A549 (cell line): Measurements from ENCODE around the gene MAD1L1. TPM values are rescaled to one million over a fixed set of nuclear protein-coding genes. Genes with fewer than 3 reads are reported as not detected.

Experiments
- ATAC-seq, 2 experiments: fragments of 200-7000 bp in 1 of 2; fragments of >200 bp in 1 of 2; cut with Nextera tagmentation in 1 of 2; cut with Tn5 transposase in 1 of 2; 3 replicates each; pipeline versions ENCODE4 v1.8.0 to v1.9.1; 2018 to 2020; ENCODE audit warnings: mild to moderate bottlenecking in 1 of 2, moderate library complexity in 1 of 2
- CTCF ChIA-PET: fragments of 300-600 bp; sonication (Branson Sonifier 250); formaldehyde crosslinking; extraction: SDS; loops from one replicate; lab custom pipeline; 2021; ENCODE audit warnings: antibody characterized with exemption, inconsistent platforms; lab: Yijun Ruan, JAX
- POLR2A ChIA-PET: fragments of 350-600 bp; formaldehyde crosslinking; extraction: SDS; loops from one replicate; lab custom pipeline; 2021; ENCODE audit warnings: antibody characterized with exemption, inconsistent platforms; lab: Yijun Ruan, JAX
- DNase-seq, 2 experiments: peaks; one replicate each; pipeline versions ENCODE4 v3.0.0 to v3.0.0-alpha.2; 2011 to 2016; ENCODE audit warnings: low read depth in 1 of 2, low spot score in 1 of 2
- FAIRE-seq: peaks from 2 replicates; lab custom pipeline; 2011; peaks lifted over from hg19 to GRCh38; lab: Jason Lieb, UNC
- H3K27ac ChIP-seq, 2 experiments: fragments of >200 bp; sonication (Bioruptor Twin); formaldehyde crosslinking; 3 replicates each; pipeline ENCODE4 v1.5.1; 2016 to 2017
- H3K4me1 ChIP-seq: fragments of >200 bp; sonication (Bioruptor Twin); formaldehyde crosslinking; 3 replicates; pipeline ENCODE4 v1.6.1; 2016
- H3K4me2 ChIP-seq: fragments of >200 bp; sonication (Bioruptor Twin); formaldehyde crosslinking; 3 replicates; pipeline ENCODE4 v1.6.1; 2016
- H3K4me3 ChIP-seq: fragments of >200 bp; sonication (Bioruptor Twin); formaldehyde crosslinking; 3 replicates; pipeline ENCODE4 v1.5.1; 2016
- H3K9me3 ChIP-seq: fragments of >200 bp; sonication (Bioruptor Twin); formaldehyde crosslinking; 3 replicates; pipeline ENCODE4 v1.6.1; 2016
- CBX2 ChIP-seq: fragments of 200-600 bp; sonication (generic); IDR thresholded peaks from 2 replicates; pipeline ENCODE4 v1.6.1; 2016; ENCODE audit warnings: low read depth, mild to moderate bottlenecking, borderline replicate concordance
- CEBPB ChIP-seq, 2 experiments: fragments of >200 bp in 1 of 2; sonication (Bioruptor Twin) in 1 of 2; formaldehyde crosslinking in 1 of 2; IDR thresholded peaks; 2 replicates each; pipeline ENCODE4 v1.6.1; 2012 to 2016
- CHD2 ChIP-seq: fragments of 150-350 bp; IDR thresholded peaks from 2 replicates; pipeline ENCODE4 v1.6.1; 2014; ENCODE audit warnings: low read length; ENCODE audit not compliant: partially characterized antibody
- CHD4 ChIP-seq: fragments of 200-600 bp; sonication (generic); IDR thresholded peaks from 2 replicates; pipeline ENCODE4 v1.6.1; 2016; ENCODE audit warnings: antibody characterized with exemption, mild to moderate bottlenecking, borderline replicate concordance
- ESRRA ChIP-seq: fragments of 150-350 bp; IDR thresholded peaks from 2 replicates; pipeline ENCODE4 v1.6.1; 2014; ENCODE audit warnings: mild to moderate bottlenecking, low read length, borderline replicate concordance
- GATA3 ChIP-seq: IDR thresholded peaks from 2 replicates; pipeline ENCODE4 v1.6.1; 2012; ENCODE audit warnings: borderline replicate concordance
- HOXA7 ChIP-seq: fragments of 250-450 bp; sonication (Bioruptor Pico); IDR thresholded peaks from 2 replicates; pipeline ENCODE4 v1.5.0; 2020; ENCODE audit warnings: mild to moderate bottlenecking, moderate library complexity
- HOXB5 ChIP-seq: fragments of 250-450 bp; sonication (Bioruptor Pico); IDR thresholded peaks from 2 replicates; pipeline ENCODE4 v1.5.0; 2020; ENCODE audit warnings: mild to moderate bottlenecking, moderate library complexity
- KDM1A ChIP-seq: fragments of 200-600 bp; sonication (generic); IDR thresholded peaks from 2 replicates; pipeline ENCODE4 v1.6.1; 2016; ENCODE audit warnings: low read depth, mild to moderate bottlenecking
- KDM5A ChIP-seq: fragments of 200-600 bp; sonication (generic); IDR thresholded peaks from 2 replicates; pipeline ENCODE4 v1.6.1; 2016; ENCODE audit warnings: antibody characterized with exemption, mild to moderate bottlenecking
- MAZ ChIP-seq: fragments of 150-350 bp; IDR thresholded peaks from 2 replicates; pipeline ENCODE4 v1.6.1; 2014; ENCODE audit warnings: antibody characterized with exemption, low read depth, low read length, borderline replicate concordance
- NR3C1 ChIP-seq: fragments of >200 bp; sonication (Bioruptor Twin); formaldehyde crosslinking; IDR thresholded peaks from 3 replicates; pipeline ENCODE4 v1.6.1; 2017
- POLR2A ChIP-seq: IDR thresholded peaks from 2 replicates; pipeline ENCODE4 v1.6.1; 2012; ENCODE audit warnings: mild to moderate bottlenecking, low read length
- RARB ChIP-seq: fragments of 250-450 bp; sonication (Bioruptor Pico); IDR thresholded peaks from 2 replicates; pipeline ENCODE4 v1.8.0; 2021; ENCODE audit warnings: mild to moderate bottlenecking, moderate library complexity
- RCOR1 ChIP-seq: fragments of 150-350 bp; IDR thresholded peaks from 2 replicates; pipeline ENCODE4 v1.6.1; 2014; ENCODE audit warnings: antibody characterized with exemption, low read length, low read depth
- RFX5 ChIP-seq: fragments of 450-650 bp; IDR thresholded peaks from 2 replicates; pipeline ENCODE4 v1.7.1; 2014; ENCODE audit warnings: antibody characterized with exemption, mild to moderate bottlenecking, moderate library complexity
- RNF2 ChIP-seq: fragments of 200-600 bp; sonication (generic); IDR thresholded peaks from 2 replicates; pipeline ENCODE4 v1.6.1; 2016; ENCODE audit warnings: low read depth, mild to moderate bottlenecking, antibody characterized with exemption, moderate library complexity, borderline replicate concordance
- SMC3 ChIP-seq: fragments of >200 bp; sonication (Bioruptor Twin); formaldehyde crosslinking; IDR thresholded peaks from 3 replicates; pipeline ENCODE4 v1.6.1; 2018; ENCODE audit warnings: inconsistent platforms
- ZC3H11A ChIP-seq: fragments of 450-650 bp; IDR thresholded peaks from 2 replicates; pipeline ENCODE4 v1.6.1; 2014; ENCODE audit warnings: antibody characterized with exemption, mild to moderate bottlenecking
- ZFP36 ChIP-seq: fragments of 450-650 bp; IDR thresholded peaks from 2 replicates; pipeline ENCODE4 v1.6.1; 2014; ENCODE audit warnings: borderline replicate concordance; ENCODE audit not compliant: partially characterized antibody
- WGBS: methylation state at CpG from one replicate; pipeline ENCODE4 v1.1.6; 2017; ENCODE audit errors: missing lambda C conversion rate; 5-methylcytosine and 5-hydroxymethylcytosine counted together
- polyA plus RNA-seq, 4 experiments: library from polyadenylated mRNA; depleted of rRNA in 3 of 4; stranded (reverse); fragments of >200 nt; fragmentation: RNase III in 1 of 4; extraction: RNeasy Plus Mini Kit Qiagen cat#74134 plus additional on column Dnase treatment in 1 of 4; gene quantifications; 2 replicates in 3 of 4; 3 replicates in 1 of 4; pipeline ENCODE4 v1.2.3, GENCODE V29; 2011 to 2017
- TF ChIP-seq, protein P1 (sequence below): fragments of 150-350 bp; IDR thresholded peaks from 2 replicates; pipeline ENCODE4 v1.6.1; 2014; ENCODE audit warnings: low read depth, mild to moderate bottlenecking, low read length
- TF ChIP-seq, protein P2 (sequence below): fragments of 250-450 bp; sonication (Bioruptor Pico); IDR thresholded peaks from 2 replicates; pipeline ENCODE4 v1.5.0; 2021; ENCODE audit warnings: mild to moderate bottlenecking, moderate library complexity, borderline replicate concordance
- TF ChIP-seq, protein P3 (sequence below): IDR thresholded peaks from 2 replicates; pipeline ENCODE4 v1.6.1; 2012
- TF ChIP-seq, protein P4 (sequence below): fragments of 200-600 bp; sonication (generic); IDR thresholded peaks from 2 replicates; pipeline ENCODE4 v1.6.1; 2016; ENCODE audit warnings: antibody characterized with exemption, mild to moderate bottlenecking, moderate library complexity

Gene MAD1L1
- polyA plus RNA-seq, 2 of the 4 experiments (the other 2 are of a cell fraction), result 13.6 to 16.6 TPM

DNA sequence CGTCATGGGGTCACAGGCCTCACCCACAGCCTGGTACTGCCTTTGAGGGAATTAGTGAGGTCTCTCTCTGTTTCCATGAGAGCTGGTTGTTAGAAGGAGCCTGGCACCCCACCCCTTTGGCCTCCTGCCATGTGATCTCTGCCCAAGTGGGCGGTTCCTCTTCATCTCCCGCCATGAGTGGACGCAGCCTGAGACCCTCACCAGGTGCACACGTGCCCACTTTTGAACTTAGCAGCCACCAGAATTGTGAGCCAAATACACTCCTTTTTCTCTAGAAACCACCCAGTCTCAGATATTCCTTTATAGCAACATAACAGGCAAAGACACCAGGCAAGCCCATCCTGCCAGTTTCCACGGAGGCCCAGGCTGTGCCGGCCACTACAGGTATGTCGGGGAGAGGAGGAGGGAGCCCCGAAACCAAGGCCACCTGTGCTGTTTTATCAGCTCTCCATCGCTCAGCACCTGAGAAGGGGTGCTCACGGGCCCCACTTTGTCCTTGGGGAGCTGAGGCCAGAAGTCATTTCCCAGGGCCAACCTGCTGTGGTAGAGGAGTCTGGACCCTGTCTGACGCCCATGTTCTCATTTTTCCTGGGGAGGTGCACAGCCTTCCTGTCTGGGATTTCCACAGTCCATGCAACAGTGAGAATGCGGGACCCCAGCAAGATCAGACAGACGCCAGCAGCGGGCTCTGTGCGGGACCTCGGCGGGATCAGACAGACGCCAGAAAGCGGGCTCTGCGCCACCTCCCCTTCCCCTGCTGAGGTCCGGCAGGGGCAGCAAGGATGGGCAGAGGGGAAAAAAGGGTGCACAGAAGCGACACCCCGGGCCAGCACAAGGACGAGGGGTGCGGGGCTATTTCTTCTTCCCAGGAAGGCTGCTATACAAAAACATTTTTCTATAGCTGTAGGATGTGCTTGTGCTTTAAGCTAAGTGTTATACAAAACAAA, 342.2 kb downstream of the MAD1L1 start:
- POLR2A ChIA-PET, result no interaction called here
- ATAC-seq (no peak), FAIRE-seq (no peak), DNase-seq (no peak)
- CTCF ChIA-PET, result interaction anchor here (1.2 kb wide), 1 partner anchor 319 kb away, joined by 3 read pairs; no protein-coding TSS in a partner anchor
- Histone ChIP-seq H3K9me3 (no peaks in the 10 kb centered on the region), H3K27ac (no peak overlapping the region), H3K4me2 (no peak overlapping the region), H3K4me3 (no peak overlapping the region), H3K4me1 (no peaks in the 10 kb centered on the region)
- WGBS, result 90% methylated on average over 26 of the region's 26 CpGs
- TF ChIP-seq RFX5, result no peak
- TF ChIP-seq, protein P1, sequence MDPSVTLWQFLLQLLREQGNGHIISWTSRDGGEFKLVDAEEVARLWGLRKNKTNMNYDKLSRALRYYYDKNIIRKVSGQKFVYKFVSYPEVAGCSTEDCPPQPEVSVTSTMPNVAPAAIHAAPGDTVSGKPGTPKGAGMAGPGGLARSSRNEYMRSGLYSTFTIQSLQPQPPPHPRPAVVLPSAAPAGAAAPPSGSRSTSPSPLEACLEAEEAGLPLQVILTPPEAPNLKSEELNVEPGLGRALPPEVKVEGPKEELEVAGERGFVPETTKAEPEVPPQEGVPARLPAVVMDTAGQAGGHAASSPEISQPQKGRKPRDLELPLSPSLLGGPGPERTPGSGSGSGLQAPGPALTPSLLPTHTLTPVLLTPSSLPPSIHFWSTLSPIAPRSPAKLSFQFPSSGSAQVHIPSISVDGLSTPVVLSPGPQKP, result no peak
- no peak for TF ChIP-seq CHD4
- no peak for TF ChIP-seq RCOR1
- TF ChIP-seq, protein P2, sequence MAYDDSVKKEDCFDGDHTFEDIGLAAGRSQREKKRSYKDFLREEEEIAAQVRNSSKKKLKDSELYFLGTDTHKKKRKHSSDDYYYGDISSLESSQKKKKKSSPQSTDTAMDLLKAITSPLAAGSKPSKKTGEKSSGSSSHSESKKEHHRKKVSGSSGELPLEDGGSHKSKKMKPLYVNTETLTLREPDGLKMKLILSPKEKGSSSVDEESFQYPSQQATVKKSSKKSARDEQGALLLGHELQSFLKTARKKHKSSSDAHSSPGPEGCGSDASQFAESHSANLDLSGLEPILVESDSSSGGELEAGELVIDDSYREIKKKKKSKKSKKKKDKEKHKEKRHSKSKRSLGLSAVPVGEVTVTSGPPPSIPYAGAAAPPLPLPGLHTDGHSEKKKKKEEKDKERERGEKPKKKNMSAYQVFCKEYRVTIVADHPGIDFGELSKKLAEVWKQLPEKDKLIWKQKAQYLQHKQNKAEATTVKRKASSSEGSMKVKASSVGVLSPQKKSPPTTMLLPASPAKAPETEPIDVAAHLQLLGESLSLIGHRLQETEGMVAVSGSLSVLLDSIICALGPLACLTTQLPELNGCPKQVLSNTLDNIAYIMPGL, result no peak
- no peak for TF ChIP-seq ZC3H11A
- TF ChIP-seq HOXB5 (CRISPR knock-in tag), result no peak
- TF ChIP-seq CBX2, result no peak
- no peak for TF ChIP-seq RARB
- TF ChIP-seq KDM5A, result no peak
- TF ChIP-seq KDM1A, result no peak
- no peak for TF ChIP-seq CEBPB (IDR thresholded peaks at IDR 0.05)
- no peak for TF ChIP-seq ZFP36
- no peak for TF ChIP-seq SMC3

DNA sequence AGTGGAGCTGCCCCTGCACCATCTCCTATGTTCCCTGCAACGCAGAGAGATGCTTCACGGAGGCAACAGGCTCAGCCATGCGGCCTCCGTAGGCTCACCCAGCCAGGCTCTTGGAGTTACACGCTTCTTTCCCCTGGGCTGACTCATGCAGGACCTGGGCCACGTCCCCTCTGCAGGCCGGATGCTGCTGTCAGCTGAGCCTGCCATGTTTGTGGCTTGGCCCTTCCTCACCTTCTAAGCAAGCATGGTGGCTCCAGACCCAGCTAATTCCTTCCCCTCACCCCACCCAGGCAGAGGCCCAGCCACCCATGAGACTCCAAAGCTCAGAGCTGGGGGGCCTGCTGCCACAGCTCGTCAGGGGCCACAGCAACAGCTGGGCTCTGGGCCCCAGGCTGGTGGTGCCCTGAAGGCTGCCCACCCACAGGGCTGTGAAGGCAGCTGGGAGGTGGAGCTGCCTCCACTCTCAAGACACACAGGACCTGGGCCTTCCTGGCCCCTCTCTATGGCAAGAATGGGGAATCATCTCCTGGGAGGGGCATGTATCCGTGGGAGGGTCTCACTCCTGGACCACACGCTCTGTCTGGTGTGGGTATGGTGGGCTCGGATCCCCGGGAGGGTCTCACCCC, 343.1 kb downstream of the MAD1L1 start:
- H3K27ac ChIP-seq, result no peak overlapping the region
- ChIA-PET CTCF (no interaction called here), POLR2A (no interaction called here)
- no peaks in the 10 kb centered on the region for H3K4me1 ChIP-seq
- H3K4me2 ChIP-seq, result no peak overlapping the region
- H3K9me3 ChIP-seq, result no peaks in the 10 kb centered on the region
- FAIRE-seq (no peak), DNase-seq (no peak), ATAC-seq (no peak)
- TF ChIP-seq ESRRA (no peak), HOXA7 (CRISPR knock-in tag) (no peak), CBX2 (no peak), GATA3 (no peak), POLR2A (no peak), NR3C1 (no peak), MAZ (no peak), RNF2 (no peak), CHD2 (no peak), RCOR1 (no peak), KDM1A (no peak), ZC3H11A (no peak)
- TF ChIP-seq, protein P3, sequence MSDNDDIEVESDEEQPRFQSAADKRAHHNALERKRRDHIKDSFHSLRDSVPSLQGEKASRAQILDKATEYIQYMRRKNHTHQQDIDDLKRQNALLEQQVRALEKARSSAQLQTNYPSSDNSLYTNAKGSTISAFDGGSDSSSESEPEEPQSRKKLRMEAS, result no peak
- TF ChIP-seq, protein P2, result no peak
- TF ChIP-seq, protein P4, sequence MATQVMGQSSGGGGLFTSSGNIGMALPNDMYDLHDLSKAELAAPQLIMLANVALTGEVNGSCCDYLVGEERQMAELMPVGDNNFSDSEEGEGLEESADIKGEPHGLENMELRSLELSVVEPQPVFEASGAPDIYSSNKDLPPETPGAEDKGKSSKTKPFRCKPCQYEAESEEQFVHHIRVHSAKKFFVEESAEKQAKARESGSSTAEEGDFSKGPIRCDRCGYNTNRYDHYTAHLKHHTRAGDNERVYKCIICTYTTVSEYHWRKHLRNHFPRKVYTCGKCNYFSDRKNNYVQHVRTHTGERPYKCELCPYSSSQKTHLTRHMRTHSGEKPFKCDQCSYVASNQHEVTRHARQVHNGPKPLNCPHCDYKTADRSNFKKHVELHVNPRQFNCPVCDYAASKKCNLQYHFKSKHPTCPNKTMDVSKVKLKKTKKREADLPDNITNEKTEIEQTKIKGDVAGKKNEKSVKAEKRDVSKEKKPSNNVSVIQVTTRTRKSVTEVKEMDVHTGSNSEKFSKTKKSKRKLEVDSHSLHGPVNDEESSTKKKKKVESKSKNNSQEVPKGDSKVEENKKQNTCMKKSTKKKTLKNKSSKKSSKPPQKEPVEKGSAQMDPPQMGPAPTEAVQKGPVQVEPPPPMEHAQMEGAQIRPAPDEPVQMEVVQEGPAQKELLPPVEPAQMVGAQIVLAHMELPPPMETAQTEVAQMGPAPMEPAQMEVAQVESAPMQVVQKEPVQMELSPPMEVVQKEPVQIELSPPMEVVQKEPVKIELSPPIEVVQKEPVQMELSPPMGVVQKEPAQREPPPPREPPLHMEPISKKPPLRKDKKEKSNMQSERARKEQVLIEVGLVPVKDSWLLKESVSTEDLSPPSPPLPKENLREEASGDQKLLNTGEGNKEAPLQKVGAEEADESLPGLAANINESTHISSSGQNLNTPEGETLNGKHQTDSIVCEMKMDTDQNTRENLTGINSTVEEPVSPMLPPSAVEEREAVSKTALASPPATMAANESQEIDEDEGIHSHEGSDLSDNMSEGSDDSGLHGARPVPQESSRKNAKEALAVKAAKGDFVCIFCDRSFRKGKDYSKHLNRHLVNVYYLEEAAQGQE, result no peak
- 100% methylated on average over 3 of the region's 12 CpGs for WGBS
- H3K4me3 ChIP-seq, result no peak overlapping the region
